Neural cell (in vitro differentiated cells): ENCODE results near the gene SURF1. TPM values are rescaled to one million over a fixed set of nuclear protein-coding genes. Genes with fewer than 3 reads are reported as not detected.

Source experiments
- H2AFZ ChIP-seq: fragments of 200-600, 300-800 bp; sonication (generic), shearing (Covaris generic); 2 replicates; pipeline ENCODE4 v1.6.0; 2014; ENCODE audit warnings: low read depth, mild to moderate bottlenecking, antibody characterized with exemption, low read length, moderate library complexity
- H3F3A ChIP-seq: fragments of 200-600 bp; shearing (Covaris generic); 2 replicates; pipeline ENCODE4 v1.6.1; 2016; ENCODE audit warnings: mild to moderate bottlenecking, moderate library complexity, mixed read lengths, antibody characterized with exemption, low read length; ENCODE audit not compliant: insufficient read depth, poor library complexity, severe bottlenecking
- H3K27ac ChIP-seq: fragments of 200-600, 300-800 bp; sonication (generic), shearing (Covaris generic); 2 replicates; pipeline ENCODE4 v1.5.1; 2014; ENCODE audit warnings: mild to moderate bottlenecking, low read length, moderate library complexity
- H3K27me3 ChIP-seq: fragments of 300-800, 200-600 bp; sonication (generic), shearing (Covaris generic); 2 replicates; pipeline ENCODE4 v1.6.0; 2014; ENCODE audit warnings: mild to moderate bottlenecking, low read depth, low read length, moderate library complexity; ENCODE audit not compliant: insufficient read depth
- H3K36me3 ChIP-seq: fragments of 300-800, 200-600 bp; sonication (generic), shearing (Covaris generic); 2 replicates; pipeline ENCODE4 v1.5.1; 2014; ENCODE audit warnings: mild to moderate bottlenecking, antibody characterized with exemption, low read length, moderate library complexity; ENCODE audit not compliant: insufficient read depth
- H3K4me2 ChIP-seq: fragments of 300-800, 200-600 bp; sonication (generic), shearing (Covaris generic); 2 replicates; pipeline ENCODE4 v1.6.0; 2014; ENCODE audit warnings: mild to moderate bottlenecking, low read length
- H3K4me3 ChIP-seq: fragments of 300-800, 200-600 bp; sonication (generic), shearing (Covaris generic); 2 replicates; pipeline ENCODE4 v1.5.1; 2014; ENCODE audit warnings: mild to moderate bottlenecking, low read length, moderate library complexity
- H3K79me2 ChIP-seq: fragments of 200-600 bp; shearing (Covaris generic); replicated peaks from 2 replicates; pipeline ENCODE4 v1.6.0; 2014; ENCODE audit warnings: mild to moderate bottlenecking, low read length, moderate library complexity; ENCODE audit not compliant: insufficient read depth
- H3K9ac ChIP-seq: fragments of 300-800, 200-600 bp; sonication (generic), shearing (Covaris generic); 2 replicates; pipeline ENCODE4 v1.6.1; 2016; ENCODE audit warnings: mild to moderate bottlenecking, low read length, mixed read lengths
- H3K9me2 ChIP-seq: fragments of 200-600 bp; shearing (Covaris generic); 2 replicates; pipeline ENCODE4 v1.6.1; 2016; ENCODE audit warnings: mild to moderate bottlenecking, low read length, mixed read lengths; ENCODE audit not compliant: insufficient read depth
- H3K9me3 ChIP-seq: fragments of 200-600, 300-800 bp; sonication (generic), shearing (Covaris generic); 2 replicates; pipeline ENCODE4 v1.6.1; 2016; ENCODE audit warnings: mild to moderate bottlenecking, mixed run types, low read length, moderate library complexity, mixed read lengths
- H4K20me1 ChIP-seq: fragments of 200-600 bp; shearing (Covaris generic); 2 replicates; pipeline ENCODE4 v1.6.1; 2016; ENCODE audit warnings: mild to moderate bottlenecking, mixed run types; ENCODE audit not compliant: insufficient read depth
- EP300 ChIP-seq: fragments of 450-650 bp; conservative IDR thresholded peaks from 2 replicates; pipeline ENCODE4 v1.6.1; 2014; ENCODE audit warnings: antibody characterized with exemption, mild to moderate bottlenecking, moderate library complexity; ENCODE audit not compliant: poor library complexity, severe bottlenecking
- EZH2 ChIP-seq: fragments of 200-600, 300-800 bp; shearing (Covaris generic), sonication (generic); IDR thresholded peaks from 2 replicates; pipeline ENCODE4 v1.6.1; 2014; ENCODE audit warnings: antibody characterized with exemption, low read length, borderline replicate concordance, mild to moderate bottlenecking; ENCODE audit not compliant: insufficient read depth, poor library complexity, severe bottlenecking
- MXI1 ChIP-seq: fragments of 450-650 bp; conservative IDR thresholded peaks from 2 replicates; pipeline ENCODE4 v1.6.1; 2014; ENCODE audit warnings: antibody characterized with exemption, mild to moderate bottlenecking; ENCODE audit not compliant: poor library complexity, severe bottlenecking
- POLR2AphosphoS5 ChIP-seq: IDR thresholded peaks from 2 replicates; pipeline ENCODE4 v1.6.1; 2012
- RAD21 ChIP-seq: fragments of 450-650 bp; conservative IDR thresholded peaks from 2 replicates; pipeline ENCODE4 v1.6.1; 2014; ENCODE audit warnings: antibody characterized with exemption, mild to moderate bottlenecking, moderate library complexity
- SMC3 ChIP-seq: fragments of 450-650 bp; conservative IDR thresholded peaks from 2 replicates; pipeline ENCODE4 v1.6.1; 2014; ENCODE audit warnings: antibody characterized with exemption, mild to moderate bottlenecking, moderate library complexity; ENCODE audit not compliant: poor library complexity
- TAF1 ChIP-seq: IDR thresholded peaks from 2 replicates; pipeline ENCODE4 v1.6.1; 2012; ENCODE audit warnings: low read depth
- polyA plus RNA-seq: library from polyadenylated mRNA; depleted of rRNA; stranded (reverse); fragments of >200 nt; gene quantifications from 2 replicates; pipeline ENCODE4 v1.2.3, GENCODE V29; 2014
- TF ChIP-seq, protein P1 (sequence below): fragments of 450-650 bp; IDR thresholded peaks from 2 replicates; pipeline ENCODE4 v1.5.1; 2014; ENCODE audit warnings: antibody characterized with exemption, mild to moderate bottlenecking, moderate library complexity; ENCODE audit not compliant: poor library complexity, severe bottlenecking
- TF ChIP-seq, protein P2 (sequence below): IDR thresholded peaks from 2 replicates; pipeline ENCODE4 v1.6.1; 2012; ENCODE audit warnings: borderline replicate concordance

Gene SURF1
- polyA plus RNA-seq, 1 donor from 2014 or later: 32.3 TPM

DNA sequence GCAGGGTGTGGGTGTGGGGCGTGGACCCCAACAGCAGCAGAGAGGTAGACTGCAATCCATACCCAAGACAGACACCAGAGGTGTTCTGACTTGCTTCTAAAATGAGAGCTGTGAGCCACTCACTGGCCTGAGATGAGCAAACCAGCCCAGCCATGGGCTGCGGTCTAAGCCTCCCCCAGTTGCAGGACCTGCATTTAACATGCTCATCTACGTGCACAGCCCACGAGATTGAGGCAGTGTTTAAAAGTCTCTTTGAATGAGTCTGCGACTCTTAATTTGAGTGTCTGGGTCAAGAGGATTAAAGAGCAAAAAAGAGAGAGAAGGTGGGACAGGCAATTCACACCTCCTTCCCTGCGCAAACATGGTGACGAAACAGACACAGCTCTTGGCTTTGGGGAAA lies 13.6 kb upstream of the SURF1 start:
- H3K9ac ChIP-seq: no peak overlapping the region
- no peak overlapping the region for H3K27ac ChIP-seq
- H4K20me1 ChIP-seq: no peaks in the 10 kb centered on the region
- H2AFZ ChIP-seq: no peak overlapping the region
- H3K9me3 ChIP-seq: no peaks in the 10 kb centered on the region
- H3K79me2 ChIP-seq: peaks cover 44% of the 10 kb centered on the region
- no peaks in the 10 kb centered on the region for H3F3A ChIP-seq
- H3K27me3 ChIP-seq: no peaks in the 10 kb centered on the region
- no peak overlapping the region for H3K4me3 ChIP-seq
- H3K9me2 ChIP-seq: no peaks in the 10 kb centered on the region
- H3K36me3 ChIP-seq: no peaks in the 10 kb centered on the region
- TF ChIP-seq POLR2AphosphoS5: no peak
- TF ChIP-seq, protein P1, sequence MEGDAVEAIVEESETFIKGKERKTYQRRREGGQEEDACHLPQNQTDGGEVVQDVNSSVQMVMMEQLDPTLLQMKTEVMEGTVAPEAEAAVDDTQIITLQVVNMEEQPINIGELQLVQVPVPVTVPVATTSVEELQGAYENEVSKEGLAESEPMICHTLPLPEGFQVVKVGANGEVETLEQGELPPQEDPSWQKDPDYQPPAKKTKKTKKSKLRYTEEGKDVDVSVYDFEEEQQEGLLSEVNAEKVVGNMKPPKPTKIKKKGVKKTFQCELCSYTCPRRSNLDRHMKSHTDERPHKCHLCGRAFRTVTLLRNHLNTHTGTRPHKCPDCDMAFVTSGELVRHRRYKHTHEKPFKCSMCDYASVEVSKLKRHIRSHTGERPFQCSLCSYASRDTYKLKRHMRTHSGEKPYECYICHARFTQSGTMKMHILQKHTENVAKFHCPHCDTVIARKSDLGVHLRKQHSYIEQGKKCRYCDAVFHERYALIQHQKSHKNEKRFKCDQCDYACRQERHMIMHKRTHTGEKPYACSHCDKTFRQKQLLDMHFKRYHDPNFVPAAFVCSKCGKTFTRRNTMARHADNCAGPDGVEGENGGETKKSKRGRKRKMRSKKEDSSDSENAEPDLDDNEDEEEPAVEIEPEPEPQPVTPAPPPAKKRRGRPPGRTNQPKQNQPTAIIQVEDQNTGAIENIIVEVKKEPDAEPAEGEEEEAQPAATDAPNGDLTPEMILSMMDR: no peak
- no peak for TF ChIP-seq SMC3
- no peak for TF ChIP-seq MXI1
- no peak for TF ChIP-seq TAF1
- TF ChIP-seq EZH2: no peak
- no peak for TF ChIP-seq EP300
- TF ChIP-seq, protein P2, sequence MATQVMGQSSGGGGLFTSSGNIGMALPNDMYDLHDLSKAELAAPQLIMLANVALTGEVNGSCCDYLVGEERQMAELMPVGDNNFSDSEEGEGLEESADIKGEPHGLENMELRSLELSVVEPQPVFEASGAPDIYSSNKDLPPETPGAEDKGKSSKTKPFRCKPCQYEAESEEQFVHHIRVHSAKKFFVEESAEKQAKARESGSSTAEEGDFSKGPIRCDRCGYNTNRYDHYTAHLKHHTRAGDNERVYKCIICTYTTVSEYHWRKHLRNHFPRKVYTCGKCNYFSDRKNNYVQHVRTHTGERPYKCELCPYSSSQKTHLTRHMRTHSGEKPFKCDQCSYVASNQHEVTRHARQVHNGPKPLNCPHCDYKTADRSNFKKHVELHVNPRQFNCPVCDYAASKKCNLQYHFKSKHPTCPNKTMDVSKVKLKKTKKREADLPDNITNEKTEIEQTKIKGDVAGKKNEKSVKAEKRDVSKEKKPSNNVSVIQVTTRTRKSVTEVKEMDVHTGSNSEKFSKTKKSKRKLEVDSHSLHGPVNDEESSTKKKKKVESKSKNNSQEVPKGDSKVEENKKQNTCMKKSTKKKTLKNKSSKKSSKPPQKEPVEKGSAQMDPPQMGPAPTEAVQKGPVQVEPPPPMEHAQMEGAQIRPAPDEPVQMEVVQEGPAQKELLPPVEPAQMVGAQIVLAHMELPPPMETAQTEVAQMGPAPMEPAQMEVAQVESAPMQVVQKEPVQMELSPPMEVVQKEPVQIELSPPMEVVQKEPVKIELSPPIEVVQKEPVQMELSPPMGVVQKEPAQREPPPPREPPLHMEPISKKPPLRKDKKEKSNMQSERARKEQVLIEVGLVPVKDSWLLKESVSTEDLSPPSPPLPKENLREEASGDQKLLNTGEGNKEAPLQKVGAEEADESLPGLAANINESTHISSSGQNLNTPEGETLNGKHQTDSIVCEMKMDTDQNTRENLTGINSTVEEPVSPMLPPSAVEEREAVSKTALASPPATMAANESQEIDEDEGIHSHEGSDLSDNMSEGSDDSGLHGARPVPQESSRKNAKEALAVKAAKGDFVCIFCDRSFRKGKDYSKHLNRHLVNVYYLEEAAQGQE: no peak
- no peak for TF ChIP-seq RAD21
- no peak overlapping the region for H3K4me2 ChIP-seq

DNA sequence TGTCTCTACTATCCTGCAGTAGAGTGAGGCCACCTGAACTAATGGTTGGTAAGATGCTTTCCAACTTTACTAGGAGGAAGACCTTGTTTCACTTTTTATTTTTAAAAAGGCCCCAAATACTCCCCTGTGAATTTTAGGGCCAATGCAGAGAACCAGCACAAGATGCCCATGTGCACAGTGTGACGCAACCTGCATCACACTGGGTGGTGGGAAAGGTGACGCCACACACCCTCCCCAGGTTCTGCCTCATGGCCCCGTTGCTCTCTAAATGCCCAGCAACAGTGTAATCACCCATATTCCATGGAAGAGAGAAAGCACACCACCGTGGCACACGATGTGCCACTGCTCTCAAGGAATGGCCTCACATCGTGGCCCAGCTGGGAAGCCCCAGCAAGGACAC lies 13.1 kb upstream of the SURF1 start:
- no peak overlapping the region for H2AFZ ChIP-seq
- TF ChIP-seq POLR2AphosphoS5 (no peak), SMC3 (no peak), TAF1 (no peak), RAD21 (no peak), MXI1 (no peak), EZH2 (no peak), EP300 (no peak)
- TF ChIP-seq, protein P2: no peak
- TF ChIP-seq, protein P1: no peak
- no peaks in the 10 kb centered on the region for H3K9me3 ChIP-seq
- H3K27me3 ChIP-seq: no peaks in the 10 kb centered on the region
- no peak overlapping the region for H3K4me2 ChIP-seq
- H4K20me1 ChIP-seq: no peaks in the 10 kb centered on the region
- H3K9me2 ChIP-seq: no peaks in the 10 kb centered on the region
- H3K79me2 ChIP-seq: peaks cover 39% of the 10 kb centered on the region
- H3K4me3 ChIP-seq: no peak overlapping the region
- no peaks in the 10 kb centered on the region for H3K36me3 ChIP-seq
- no peak overlapping the region for H3K9ac ChIP-seq
- H3K27ac ChIP-seq: no peak overlapping the region
- no peaks in the 10 kb centered on the region for H3F3A ChIP-seq
